Frontal cortex (tissue), 4 donors: ENCODE data around the gene AAK1. TPM values are rescaled to one million over a fixed set of nuclear protein-coding genes. Genes with fewer than 3 reads are reported as not detected.

Experiments
- DNase-seq, 2 donors: peaks; one replicate each; pipeline ENCODE4 v3.0.0; 2012; ENCODE audit warnings: low spot score in 2 of 2
- FAIRE-seq: peaks from 2 replicates; lab custom pipeline; 2012; peaks lifted over from hg19 to GRCh38; lab: Jason Lieb, UNC
- total RNA-seq: library from RNA; depleted of rRNA; stranded (reverse); fragments of >200 nt; gene quantifications from one replicate; pipeline ENCODE4 v1.2.3, GENCODE V29; 2014
- donor health status: control.
- donor health status: control.
- donor health status: control.

The AAK1 gene
- total RNA-seq, 1 donor from 2014 or later, result 31.4 TPM

DNA sequence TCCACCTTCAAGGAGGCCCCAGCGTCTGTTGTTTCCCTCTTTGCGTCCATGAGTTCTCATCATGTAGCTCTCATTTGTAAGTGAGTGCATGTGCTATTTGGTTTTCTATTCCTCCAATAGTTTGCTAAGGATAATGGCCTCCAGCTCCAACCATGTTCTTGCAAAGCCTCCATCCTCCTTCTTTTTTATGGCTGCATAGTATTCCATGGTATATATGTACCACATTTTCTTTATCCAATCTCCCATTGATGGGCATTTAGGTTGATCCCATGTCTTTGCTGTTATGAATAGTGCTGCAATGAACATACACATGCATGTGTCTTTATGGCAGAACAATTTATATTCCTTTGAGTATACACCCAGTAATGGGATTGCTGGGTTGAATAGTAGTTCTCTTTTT, 133.3 kb downstream of the AAK1 start:
- no peak for DNase-seq
- FAIRE-seq, result no peak

DNA sequence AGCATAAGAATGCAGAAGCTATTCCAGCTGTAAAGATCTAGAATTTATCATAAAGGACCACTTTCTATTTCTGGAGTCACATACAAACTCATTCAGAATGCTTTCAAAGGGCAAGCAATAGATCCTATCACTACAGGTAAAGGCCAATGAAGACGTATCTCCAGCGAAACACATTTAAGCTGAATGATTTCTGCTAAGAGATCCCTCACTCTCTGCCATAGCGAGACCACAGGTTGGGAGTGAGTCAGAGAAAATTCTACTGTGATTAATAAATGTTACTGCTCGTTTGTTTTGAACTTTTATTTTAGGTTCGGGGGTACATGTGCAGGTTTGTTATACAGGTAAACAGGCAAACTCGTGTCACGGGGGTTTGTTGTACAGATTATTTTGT, 133.8 kb downstream of the AAK1 start:
- no peak for FAIRE-seq
- DNase-seq, result no peak

GRCh38 chr2:69509011-69509749, 134.4 kb downstream of the AAK1 start:
- DNase-seq (no peak), FAIRE-seq (no peak)

GRCh38 chr2:69505710-69506109, 137.8 kb downstream of the AAK1 start:
- FAIRE-seq, result no peak
- DNase-seq, result no peak

DNA sequence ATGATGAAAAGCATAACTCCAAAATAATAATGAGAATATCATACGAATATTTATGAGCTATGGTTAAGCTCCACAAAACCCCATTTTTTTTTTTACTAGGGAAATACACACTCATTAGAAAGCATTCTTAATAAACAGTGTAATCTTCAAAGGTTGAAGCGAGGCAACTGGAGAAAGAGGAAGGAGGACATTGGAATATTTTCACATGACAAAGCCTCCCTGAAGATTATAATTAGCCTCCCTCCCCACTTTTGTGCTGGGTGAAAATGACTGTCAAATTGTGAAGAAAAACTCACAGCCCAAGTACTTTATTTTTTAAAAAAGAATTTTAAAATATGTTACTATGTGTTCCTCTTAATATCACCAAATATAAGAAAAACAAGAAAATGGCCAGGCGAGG, 142.2 kb downstream of the AAK1 start:
- FAIRE-seq, result no peak
- DNase-seq, result no peak

DNA sequence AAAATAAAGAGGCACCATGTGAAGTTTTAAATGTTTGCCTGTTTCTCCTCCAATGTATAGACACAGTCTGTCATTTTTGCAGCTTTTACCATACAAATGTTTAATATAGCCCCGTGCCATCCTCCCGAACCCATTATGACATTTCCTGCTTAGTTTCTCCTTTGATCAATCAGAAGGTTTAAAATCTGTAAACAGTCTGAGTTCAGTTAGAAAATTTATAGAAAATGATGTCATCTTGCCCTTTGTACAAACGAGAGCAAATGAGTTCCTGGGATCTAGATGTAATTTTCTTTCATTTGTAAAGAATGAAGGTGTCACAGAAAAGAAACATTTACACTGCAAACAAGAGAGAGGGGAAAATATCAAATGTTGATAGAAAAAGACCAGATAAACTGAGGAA, 143.6 kb downstream of the AAK1 start:
- no peak for DNase-seq
- no peak for FAIRE-seq

DNA sequence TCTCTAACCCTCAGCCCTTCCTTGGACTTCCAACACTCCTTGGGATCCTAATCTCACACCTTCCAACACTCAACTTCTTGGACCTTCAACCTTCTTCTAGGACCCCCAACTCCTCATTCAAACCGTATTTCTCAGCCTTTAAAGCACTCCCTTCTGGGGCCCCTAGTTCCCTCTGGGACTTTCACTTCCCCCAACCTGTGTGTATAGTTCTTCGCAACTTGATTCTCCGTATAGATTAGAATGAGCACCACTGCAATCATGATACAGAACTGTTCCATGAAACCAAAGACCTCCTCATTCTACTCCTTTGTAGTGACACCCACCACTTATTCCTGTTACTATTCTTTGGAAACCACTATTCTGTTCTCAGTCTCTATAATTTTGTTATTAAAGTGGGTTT, 144.3 kb downstream of the AAK1 start:
- DNase-seq, result no peak
- FAIRE-seq, result no peak

GRCh38 chr2:69495861-69496260, 147.7 kb downstream of the AAK1 start:
- no peak for DNase-seq
- no peak for FAIRE-seq

GRCh38 chr2:69495008-69495407, 148.5 kb downstream of the AAK1 start:
- DNase-seq (no peak), FAIRE-seq (no peak)

GRCh38 chr2:69494126-69494525, 149.4 kb downstream of the AAK1 start:
- no peak for FAIRE-seq

DNA sequence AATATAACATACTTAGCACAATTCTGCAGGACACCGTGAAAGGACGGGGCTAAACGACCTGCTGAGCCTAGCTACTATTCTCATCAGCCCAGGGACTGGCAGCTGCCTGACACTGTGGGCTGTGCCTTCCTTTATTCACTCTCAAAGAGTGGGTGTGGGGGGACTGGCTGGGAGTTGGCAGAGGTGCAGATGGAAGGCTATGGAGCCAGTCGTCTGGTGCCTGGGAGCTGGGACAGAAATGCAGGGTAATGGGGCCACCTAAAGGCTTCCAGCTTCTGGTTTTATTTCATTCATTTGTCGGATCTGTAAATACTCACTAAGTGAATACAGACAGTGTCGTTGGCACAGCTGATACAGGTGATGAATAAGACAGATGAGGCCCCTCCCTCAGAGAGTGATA, 150.3 kb downstream of the AAK1 start:
- DNase-seq (peak in 1 of 2 donors; percentile 52), FAIRE-seq (no peak)

More at GRCh38 chr2:69494126-69494525, 149.4 kb downstream of the AAK1 start:
- no peak for DNase-seq

GRCh38 chr2:69491864-69492263, 151.7 kb downstream of the AAK1 start:
- FAIRE-seq, result no peak
- no peak for DNase-seq

GRCh38 chr2:69490486-69490885, 153.1 kb downstream of the AAK1 start:
- FAIRE-seq (no peak), DNase-seq (no peak)

GRCh38 chr2:69489793-69490192, 153.7 kb downstream of the AAK1 start:
- FAIRE-seq (no peak), DNase-seq (no peak)

- DNase-seq (no peak), FAIRE-seq (no peak)
Observed at GRCh38 chr2:69483696-69484095, 159.8 kb downstream of the AAK1 start.

GRCh38 chr2:69483024-69483423, 160.5 kb downstream of the AAK1 start:
- DNase-seq, result no peak
- FAIRE-seq, result no peak

- DNase-seq, result no peak
Observed at GRCh38 chr2:69482471-69482870, 161.1 kb downstream of the AAK1 start.

DNA sequence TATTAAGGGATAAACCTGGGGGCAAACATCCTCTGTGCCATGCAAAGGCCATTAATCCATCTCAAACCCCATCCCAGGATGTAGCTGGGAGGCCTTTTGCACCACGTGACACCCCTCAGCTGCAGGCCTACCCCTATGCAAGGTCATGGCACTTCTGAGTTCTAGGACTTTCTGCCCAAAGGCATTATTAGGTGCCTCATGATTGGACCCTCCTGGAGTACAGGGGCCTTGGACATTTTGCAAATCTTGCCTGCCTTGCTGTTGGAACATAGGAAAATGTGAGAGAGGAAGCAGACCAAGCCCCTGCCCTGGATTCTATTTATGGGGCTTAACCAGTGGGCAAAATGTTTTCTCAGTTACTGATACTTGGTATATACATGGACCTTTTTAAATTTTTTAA, 162.1 kb downstream of the AAK1 start:
- no peak for FAIRE-seq
- DNase-seq, result no peak

More at GRCh38 chr2:69482471-69482870, 161.1 kb downstream of the AAK1 start:
- FAIRE-seq, result no peak

DNA sequence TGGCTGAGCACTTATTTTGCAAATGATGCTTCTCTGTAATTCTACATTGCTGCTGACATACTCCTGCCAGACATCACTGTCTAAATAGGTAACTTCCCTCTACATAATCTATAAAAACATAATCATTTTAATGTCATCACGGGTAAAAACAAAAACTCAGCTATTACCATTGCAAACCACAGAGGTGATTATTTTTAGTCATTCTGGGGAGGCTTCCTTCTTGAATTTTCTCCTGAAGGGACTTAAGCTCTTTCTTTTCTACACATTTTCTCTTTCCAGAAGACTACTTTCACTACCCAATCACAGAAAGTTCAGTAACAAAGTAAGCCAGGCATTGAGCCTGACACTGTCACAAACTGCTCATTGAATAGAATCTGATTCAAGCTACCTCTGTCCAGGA, 165.9 kb downstream of the AAK1 start:
- no peak for DNase-seq
- FAIRE-seq, result no peak

GRCh38 chr2:69474688-69475087, 168.9 kb downstream of the AAK1 start:
- FAIRE-seq, result no peak

GRCh38 chr2:69471793-69472192, 171.7 kb downstream of the AAK1 start:
- no peak for FAIRE-seq
- no peak for DNase-seq

More at GRCh38 chr2:69474688-69475087, 168.9 kb downstream of the AAK1 start:
- DNase-seq, result no peak

GRCh38 chr2:69470911-69471310, 172.6 kb downstream of the AAK1 start:
- no peak for FAIRE-seq
- no peak for DNase-seq
